Activated CD4-positive, CD25-positive, alpha-beta regulatory T cell treated with anti-CD3 and anti-CD28 coated beads, Interleukin-2, amount 50 U/mL, for 72 hours (primary cell): Measurements from ENCODE around the gene PGLYRP2.
"Not testable (repeated sequence)": the region's sequence is repeated elsewhere in the genome, so short reads cannot be mapped to it uniquely, and the experiment has no call there.

Experiments
- DNase-seq: peaks from one replicate; pipeline ENCODE4 v3.0.0; 2021

Gene PGLYRP2

GRCh38 chr19:15485768-15486167 is 6.5 kb upstream of the PGLYRP2 start:
- not testable (repeated sequence) for DNase-seq

GRCh38 chr19:15480996-15481395 is 1.7 kb upstream of the PGLYRP2 start:
- not testable (repeated sequence) for DNase-seq

- DNase-seq = no peak
Observed at GRCh38 chr19:15476325-15476724, 3.0 kb downstream of the PGLYRP2 start.

- peak; percentile 18 for DNase-seq
Observed at GRCh38 chr19:15475611-15476010, 3.7 kb downstream of the PGLYRP2 start.

- DNase-seq = peak; percentile 21
Observed at GRCh38 chr19:15475169-15475568, 4.1 kb downstream of the PGLYRP2 start.

GRCh38 chr19:15473821-15474220 is 5.5 kb downstream of the PGLYRP2 start:
- not testable (repeated sequence) for DNase-seq

- peak; percentile 18 for DNase-seq
Observed at GRCh38 chr19:15471639-15472101, 7.6 kb downstream of the PGLYRP2 start.

- no peak for DNase-seq
Observed at GRCh38 chr19:15469513-15470297, 9.6 kb downstream of the PGLYRP2 start.

- DNase-seq = no peak
Observed at GRCh38 chr19:15468675-15469512, 10.4 kb downstream of the PGLYRP2 start.

GRCh38 chr19:15467734-15468214 is 11.5 kb downstream of the PGLYRP2 start:
- no peak for DNase-seq

- no peak for DNase-seq
Observed at GRCh38 chr19:15466851-15467733, 12.2 kb downstream of the PGLYRP2 start.

GRCh38 chr19:15464394-15465385 is 14.6 kb downstream of the PGLYRP2 start, which contains the start of gene RASAL3:
Gene RASAL3 (minus strand): TSS chr19:15464544. CDS start chr19:15464358, 186 bp downstream.
- peak; percentile 66 for DNase-seq

GRCh38 chr19:15463861-15464371 is 15.4 kb downstream of the PGLYRP2 start:
- peak; percentile 74 for DNase-seq

GRCh38 chr19:15461694-15462093 is 17.6 kb downstream of the PGLYRP2 start:
- DNase-seq = no peak

GRCh38 chr19:15457701-15458484 is 21.4 kb downstream of the PGLYRP2 start:
- DNase-seq = no peak

- DNase-seq = no peak
Observed at GRCh38 chr19:15456871-15457700, 22.2 kb downstream of the PGLYRP2 start.

- DNase-seq = no peak
Observed at GRCh38 chr19:15456441-15456840, 22.9 kb downstream of the PGLYRP2 start.

- no peak for DNase-seq
Observed at GRCh38 chr19:15455996-15456395, 23.3 kb downstream of the PGLYRP2 start.
